ENCODE results near the gene CHCT1.
"Not testable (repeated sequence)": the region's sequence is repeated elsewhere in the genome, so short reads cannot be mapped to it uniquely, and the experiment has no call there.

Gene CHCT1

DNA sequence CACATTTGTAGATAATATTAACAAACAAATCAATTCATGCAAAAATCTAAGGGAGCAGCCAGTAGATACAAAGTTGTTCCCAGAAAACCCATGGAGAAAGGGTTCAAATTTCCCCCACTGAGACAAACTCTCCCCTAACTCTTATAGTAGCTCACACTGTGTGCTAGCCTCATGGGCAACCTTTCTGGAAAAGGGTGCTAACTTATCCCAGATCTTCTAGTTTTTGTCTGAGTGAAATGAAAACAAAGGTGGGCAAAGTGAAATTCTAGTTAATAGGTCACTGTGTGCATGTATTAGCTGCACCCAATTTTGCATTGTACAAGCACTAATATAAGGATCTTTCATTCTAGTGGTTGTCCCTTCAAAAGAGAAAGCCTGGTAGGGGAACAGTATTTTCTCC, 20.5 kb upstream of the CHCT1 start:
- no peak for DNase-seq

DNA sequence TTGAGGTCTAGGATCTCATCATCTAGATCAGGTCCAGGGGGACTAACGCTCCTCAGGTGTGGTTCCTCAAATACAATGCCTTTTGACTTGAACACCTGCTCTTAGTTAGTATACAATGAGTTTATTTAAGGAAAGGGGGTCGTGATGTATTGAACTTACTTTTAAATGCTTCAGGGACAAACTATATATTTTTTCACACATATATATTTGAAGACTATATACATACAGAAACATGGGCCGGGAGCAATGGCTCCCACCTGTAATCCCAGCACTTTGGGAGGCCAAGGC, 18.8 kb upstream of the CHCT1 start:
- DNase-seq = no peak

DNA sequence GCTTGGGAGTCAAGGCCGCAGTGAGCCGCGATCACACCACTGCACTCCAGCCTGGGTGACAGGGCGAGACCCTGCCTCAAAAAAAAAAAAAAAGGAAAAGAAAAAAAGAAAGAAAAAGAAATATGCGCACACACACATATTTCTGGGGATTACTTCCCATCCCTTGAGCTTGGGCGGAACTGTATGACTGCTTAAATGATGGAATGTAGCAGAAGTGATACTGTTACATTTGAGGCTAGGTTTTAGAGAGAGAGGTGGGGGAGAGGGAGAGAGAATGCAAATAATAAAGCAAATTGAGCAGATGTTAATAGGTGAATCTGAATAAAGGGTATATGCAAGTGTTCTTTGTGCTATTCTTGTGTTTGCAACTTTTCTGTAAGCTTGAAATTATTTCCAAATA, 18.3 kb upstream of the CHCT1 start:
- no peak for DNase-seq

DNA sequence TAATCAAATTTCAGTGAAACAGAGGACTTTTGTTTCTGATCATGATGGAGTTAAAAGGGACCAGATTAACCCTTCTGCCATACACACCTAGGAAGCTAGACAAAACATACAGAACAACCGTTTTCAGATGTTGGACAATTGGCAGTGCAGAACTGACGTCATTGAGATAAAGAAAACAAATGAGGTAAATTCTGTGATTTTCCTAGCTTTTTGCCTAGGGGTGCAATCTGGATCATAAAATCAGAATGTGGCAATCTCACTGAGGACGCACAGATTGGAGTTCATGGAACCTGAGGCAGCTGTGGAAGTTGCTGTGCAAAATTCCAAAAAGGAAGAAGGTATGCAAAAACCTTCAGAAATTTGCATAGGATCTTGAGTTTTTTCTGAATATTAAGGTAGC, 15.4 kb upstream of the CHCT1 start:
- no peak for DNase-seq

DNA sequence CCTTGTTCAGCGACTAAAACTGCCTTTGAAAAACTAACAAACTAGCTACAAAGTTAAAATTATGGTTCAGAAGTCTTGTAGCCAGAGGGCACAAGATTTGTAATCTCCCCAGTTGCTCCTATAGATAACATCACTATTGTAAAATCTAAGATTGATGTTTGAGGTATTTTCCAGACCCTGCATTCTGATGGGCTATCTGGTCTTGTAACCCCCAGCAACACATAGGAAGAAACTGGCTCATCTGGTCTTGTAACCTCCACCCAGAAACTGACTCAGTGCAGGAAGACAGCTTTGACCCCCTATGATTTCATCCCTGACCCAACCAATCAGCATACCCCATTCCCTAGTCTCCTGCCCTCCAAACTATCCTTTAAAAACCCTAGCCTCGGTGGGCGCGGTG, 12.3 kb upstream of the CHCT1 start:
- no peak for DNase-seq

DNA sequence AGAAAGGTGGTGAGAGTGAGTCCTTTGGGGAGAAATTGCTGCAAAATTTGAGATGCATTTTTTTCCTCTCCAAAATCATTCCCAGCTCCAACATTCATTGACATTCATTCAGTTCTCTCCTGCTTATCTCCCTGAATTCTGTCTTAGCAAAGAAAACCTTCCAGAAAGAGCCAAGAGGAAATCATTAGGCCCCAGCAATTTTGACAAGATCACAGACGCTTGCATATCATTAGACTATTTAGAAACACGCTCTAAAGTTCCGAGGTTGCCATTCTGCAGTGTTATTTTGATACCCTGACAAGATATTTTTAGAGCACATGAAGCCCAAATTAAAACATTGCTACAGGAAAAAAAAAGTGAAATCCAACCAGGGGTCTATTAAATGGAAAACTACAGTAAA, 9.6 kb upstream of the CHCT1 start:
- no peak for DNase-seq

DNA sequence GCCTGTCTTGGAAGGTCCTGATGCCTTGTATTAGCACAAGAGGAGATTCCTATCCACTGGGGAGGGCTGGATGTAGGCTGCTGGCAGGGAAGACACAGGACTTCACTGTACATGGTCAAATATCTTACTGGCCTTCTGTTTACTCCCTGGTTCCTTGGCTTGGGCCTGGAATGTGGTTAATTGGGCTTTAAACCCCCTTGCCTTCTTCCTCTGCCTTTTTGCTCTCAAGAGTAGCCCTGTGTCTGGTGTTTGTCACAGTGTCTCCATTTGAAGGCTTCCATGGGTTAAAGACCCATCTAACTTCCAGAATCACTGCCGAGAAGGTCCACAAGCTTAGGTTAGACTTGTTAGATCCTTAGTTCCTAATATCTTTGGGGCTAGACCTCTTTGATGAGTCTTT, 7.1 kb upstream of the CHCT1 start:
- DNase-seq = no peak

DNA sequence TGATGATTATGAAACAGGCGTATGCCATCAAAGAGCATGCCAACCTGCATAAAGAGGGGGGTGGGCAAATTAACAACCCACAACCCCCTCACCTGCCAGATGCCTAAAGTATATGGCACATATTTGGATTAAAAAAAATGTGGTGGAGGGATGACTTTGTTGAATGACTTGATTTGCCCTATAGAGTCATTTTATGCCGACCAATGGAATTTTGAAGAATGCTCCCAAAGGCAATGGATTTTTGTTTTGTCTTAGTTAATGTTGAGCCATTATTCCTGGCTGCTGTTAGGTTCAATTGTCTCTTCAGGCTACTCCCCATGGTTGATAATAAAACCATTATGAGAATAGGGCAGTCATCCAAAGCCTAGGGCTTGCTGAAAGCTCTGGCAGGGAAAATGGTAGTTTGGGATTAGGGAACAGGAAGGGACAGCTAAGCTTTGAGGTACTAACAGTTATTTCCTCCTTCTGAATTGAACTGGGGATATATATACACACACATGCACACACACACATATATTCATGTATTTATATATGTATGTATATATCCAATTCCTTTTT, 5.8 kb upstream of the CHCT1 start:
- no peak for DNase-seq

DNA sequence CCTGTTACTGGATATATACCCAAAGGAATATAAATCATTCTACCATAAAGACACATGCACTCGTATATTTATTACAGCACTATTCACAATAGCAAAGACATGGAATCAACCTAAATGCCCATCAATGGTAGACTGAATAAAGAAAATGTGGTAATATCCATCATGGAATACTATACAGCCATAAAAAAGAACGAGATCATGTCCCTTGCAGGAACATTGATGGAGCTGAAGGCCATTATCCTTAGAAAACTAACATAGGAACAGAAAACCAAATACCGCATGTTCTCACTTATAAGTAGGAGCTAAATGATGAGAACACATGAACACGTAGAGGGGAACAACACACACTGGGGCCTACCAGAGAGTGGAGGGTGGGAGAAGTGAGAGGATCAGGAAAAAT, 3.3 kb upstream of the CHCT1 start:
- DNase-seq = not testable (repeated sequence)

DNA sequence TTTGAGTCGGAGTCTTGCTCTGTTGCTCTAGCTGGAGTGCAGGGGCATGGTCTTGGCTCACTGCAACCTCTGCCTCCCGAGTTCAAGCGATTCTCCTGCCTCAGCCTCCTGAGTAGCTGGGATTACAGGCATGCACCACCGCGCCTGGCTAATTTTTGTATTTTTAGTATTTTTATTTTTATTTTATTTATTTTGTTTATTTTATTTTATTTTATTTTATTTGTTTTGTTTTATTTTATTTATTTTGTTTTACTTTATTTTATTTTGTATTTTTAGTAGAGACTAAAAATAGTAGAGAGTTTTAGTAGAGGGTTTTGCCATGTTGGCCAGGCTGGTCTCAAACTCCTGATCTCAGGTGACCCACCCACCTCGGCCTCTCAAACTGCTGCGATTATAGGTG, 2.4 kb upstream of the CHCT1 start:
- not testable (repeated sequence) for DNase-seq

DNA sequence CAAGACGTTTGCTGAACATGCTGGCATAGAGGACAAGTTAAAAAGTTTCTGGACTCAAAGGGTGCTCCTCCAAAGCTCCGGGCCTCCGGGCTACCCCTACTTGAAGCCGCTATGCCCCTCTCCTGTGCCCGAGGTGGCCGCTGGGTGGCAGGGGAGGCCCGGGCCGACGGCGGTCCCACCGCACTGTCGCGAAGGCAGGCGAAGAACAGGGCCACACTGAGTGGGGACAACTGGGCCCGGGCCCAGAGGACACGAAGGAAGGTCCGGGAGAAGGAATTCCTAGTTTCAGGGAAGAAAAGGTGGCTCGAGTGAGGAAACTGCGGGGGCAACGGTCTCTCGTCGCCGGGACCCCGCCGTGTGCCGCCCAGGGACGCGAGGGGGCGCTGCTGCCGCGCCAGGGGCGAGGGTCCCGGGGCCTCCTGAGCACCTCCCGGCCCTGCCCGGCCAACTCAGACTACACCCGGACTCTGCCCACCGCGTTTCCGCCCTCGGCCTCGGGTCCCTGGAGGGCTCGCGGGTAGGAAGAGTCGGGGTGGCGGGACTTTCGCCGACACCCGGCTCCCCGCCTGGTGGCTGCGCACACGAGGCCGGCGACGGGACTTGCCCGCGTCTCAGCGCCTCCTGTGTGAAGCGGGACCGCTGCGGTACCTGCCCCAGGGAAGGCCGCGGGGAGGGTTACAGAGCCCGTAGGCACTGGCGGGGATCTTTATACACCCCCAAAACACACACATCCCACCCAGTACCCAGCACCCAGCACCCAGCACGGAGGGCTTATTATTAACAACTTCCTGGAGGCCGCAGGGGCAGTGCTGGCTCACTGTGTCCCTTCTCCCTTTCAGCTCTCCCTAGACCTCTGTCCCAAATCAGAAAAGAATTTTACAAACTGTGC, 772 bp upstream of the CHCT1 start:
- peak; percentile 85 for DNase-seq

DNA sequence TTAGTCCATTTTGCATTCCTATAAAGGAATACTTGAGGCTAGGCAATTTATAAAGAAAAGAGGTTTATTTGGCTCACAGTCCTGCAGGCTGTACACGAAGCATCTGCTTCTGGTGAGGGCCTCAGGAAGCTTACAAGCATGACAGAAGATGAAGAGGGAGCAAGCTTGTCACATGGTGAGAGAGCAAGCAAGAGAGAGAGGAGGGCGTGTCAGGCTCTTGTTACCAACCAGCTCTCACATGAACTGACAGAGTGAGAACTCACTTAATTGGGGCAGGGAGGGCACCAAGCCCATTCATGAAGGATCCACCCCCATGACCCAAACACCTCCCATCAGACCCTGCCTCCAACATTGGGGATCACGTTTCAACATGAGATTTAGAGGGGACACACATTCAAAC, 1.6 kb downstream of the CHCT1 start:
- no peak for DNase-seq

DNA sequence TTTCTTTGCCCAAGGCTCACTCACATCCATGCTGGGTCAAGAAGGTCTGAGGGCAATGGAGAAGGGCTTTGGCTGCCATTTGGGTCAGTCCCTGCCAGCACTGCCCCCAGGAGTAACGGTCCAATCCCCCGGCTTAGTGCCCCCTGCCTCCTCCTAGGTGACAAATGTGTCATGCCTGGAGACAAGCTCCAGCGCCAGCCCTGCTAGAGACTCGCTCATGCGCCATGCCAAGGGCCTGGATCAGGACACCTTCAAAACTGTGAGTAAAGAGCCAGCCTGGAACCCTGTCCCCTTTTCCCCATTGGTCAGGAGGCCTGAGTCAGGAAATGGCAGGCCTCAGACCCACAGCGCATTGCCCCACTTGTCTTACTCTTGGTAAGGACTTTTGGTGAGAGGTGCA, 3.3 kb downstream of the CHCT1 start:
- no peak for DNase-seq

DNA sequence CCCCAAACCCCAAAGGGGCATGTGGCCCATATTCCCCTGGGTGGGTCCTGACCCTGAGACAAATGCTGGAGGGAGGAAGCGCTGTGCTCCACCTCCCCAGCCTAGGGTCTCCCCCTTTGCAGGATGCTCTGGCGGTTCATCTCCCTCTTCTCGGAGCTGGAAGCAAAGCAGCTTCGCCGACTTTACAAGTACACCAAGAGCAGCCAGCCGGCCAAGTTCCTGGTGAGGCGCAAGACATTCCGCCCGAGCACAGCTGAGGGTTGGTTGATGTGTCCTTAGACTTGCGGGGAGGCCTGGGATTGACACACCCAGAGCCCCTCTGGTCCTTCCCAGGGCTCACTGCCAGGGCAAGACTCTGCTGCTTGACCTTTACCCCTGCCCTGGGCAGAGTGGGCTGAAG, 4.3 kb downstream of the CHCT1 start:
- no peak for DNase-seq

DNA sequence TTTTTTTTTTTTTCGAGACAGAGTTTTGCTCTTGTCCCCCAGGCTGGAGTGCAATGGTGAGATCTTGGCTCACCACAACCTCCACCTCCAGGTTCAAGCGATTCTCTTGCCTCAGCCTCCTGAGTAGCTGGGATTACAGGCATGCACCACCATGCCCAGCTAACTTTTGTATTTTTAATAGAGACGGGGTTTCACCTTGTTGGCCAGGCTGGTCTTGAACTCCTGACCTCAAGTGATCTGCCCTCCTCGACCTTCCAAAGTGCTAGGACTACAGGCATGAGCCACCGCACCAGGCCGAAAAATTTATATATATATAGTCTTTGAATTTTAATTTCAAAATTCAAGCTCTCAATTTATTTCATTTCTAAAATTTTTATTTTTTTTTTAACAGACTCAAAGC, 6.2 kb downstream of the CHCT1 start:
- not testable (repeated sequence) for DNase-seq

DNA sequence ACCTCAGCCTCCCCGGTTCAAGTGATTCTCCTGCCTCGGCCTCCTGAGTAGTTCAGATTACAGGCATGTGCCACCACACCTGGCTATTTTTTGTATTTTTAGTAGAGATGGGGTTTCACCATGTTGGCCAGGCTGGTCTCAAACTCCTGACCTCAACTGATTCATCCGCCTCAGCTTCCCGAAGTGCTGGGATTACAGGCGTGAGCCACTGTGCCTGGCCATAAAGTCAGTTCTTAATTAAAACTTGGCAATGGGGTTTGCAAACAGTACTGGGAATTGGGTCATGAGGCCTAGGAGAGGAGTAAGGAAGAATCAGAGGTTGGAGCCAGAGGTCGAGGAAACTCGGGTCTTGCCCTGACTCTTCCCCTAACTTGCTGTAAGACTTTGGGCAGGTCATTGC, 8.3 kb downstream of the CHCT1 start:
- DNase-seq = not testable (repeated sequence)

DNA sequence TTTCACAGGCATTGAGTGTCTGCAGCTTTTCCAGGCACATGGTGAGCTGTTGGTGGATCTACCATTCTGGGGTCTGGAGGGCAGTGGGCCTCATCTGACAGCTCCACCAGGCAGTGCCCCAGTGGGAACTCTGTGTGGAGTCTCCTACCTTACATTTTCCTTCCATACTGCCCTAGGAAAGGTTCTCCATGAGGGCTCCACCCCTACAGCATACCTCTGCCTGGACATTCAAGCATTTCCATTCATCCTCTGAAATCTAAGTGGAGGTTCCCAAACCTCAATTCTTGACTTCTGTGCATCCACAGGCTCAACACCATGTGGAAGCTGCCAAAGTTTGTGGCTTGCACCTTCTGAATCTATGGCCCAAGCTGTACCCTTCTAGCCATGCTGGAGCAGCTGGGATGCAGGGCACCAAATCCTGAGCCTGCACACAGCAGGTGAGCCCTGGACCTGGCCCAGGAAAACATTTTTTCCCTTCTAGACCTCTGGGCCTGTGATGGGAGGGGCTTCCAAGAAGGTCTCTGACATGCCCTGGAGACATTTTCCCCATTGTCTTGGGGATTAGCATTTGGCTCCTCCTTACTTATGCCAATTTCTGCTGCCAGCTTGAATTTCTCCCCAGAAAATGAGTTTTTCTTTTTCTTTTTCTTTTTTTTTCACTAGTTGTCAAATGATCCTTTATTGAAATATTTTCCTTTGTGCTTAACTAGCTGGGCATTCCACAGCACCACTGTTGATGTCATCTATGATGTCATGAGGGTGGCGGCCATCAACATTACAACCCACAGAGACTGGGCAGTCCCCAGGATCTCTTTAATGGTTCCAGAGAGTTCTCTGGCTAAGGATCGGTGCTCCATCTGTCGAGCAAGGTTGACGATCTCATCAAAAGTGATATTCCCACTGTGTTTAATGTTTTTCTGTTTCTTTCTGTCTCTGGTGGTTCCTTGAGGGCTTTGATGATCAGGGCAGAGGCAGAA, 11.0 kb downstream of the CHCT1 start:
- DNase-seq = not testable (repeated sequence)

DNA sequence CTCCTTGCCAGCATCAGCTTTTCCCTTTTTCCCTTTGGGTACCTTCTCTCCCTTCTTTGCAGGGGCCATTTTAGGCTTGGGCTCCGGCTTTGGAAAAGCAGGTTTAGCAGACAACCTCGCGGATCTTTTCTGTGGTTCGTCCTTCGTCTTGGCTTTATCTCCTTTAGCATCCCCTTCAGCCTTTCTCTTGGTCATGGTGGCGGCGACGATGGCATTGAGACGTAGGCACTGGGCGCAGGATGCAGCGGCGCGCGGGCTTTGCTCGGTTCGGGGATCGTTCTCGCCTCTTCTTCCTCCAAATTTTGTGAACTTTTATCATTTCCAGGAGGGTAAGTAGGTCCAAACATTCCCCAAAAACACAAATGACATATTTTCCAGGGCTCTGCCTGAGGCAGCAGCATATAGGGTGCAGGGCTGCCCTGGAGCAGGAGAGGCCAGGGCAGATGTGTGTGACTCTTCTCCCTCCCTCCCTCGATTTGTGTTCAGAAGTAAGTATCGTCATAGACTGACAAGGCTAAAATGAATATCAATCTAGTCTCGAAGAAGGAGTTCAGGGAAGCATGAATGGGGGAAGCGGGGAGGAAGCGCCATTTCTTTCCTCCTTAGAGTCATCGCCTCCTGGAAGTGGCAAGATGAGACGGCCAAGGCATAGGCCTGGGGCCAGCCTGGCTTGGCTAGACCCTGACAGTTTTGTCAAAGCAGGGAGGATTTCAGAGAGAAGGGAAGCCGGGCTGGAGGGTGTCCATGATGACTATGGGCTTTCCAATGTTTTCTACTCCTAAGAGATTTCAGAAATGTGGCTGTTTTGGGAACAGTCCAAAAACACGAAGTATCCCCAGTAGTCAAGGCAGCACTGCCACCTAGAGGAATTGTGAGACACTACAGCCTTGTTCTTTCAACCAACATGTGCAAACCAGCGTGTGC, 13.2 kb downstream of the CHCT1 start:
- peak; percentile 71 for DNase-seq

DNA sequence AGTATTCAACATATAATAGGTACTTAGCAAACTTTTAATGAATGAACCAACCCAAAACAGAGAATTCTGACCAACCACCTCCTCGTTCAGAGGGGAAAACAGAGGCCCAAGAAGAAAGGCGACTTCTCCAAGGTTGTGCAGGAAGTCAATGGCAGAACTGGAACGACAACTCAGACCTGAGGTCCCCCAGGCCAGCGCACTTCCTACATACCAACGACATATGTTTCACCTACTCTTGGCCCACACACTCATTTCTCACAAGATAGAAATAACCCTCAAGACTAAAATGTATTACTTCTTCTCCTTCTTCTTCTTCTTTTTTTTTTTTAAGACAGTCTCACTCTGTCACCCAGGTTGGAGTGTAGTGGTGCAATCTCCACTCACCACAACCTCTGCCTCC, 14.4 kb downstream of the CHCT1 start:
- DNase-seq = no peak

DNA sequence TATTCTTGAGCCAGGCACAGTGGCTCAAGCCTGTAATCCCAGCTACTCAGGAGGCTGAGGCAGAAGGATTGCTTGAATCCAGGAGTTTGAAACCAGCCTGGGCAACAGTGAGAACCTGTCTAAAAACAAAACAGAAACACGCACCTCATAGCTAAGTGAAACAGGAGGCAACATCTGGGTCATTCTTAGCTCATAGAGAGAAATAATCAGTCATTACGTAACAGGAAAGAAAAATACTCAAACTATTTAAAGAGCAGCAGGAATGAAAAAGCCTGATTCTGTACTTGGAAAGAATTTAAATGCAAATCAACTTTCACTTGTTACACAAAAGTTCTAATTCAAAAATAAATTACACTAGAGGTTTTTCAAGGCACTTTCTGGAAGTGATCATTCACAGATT, 17.2 kb downstream of the CHCT1 start:
- DNase-seq = peak; percentile 17

DNA sequence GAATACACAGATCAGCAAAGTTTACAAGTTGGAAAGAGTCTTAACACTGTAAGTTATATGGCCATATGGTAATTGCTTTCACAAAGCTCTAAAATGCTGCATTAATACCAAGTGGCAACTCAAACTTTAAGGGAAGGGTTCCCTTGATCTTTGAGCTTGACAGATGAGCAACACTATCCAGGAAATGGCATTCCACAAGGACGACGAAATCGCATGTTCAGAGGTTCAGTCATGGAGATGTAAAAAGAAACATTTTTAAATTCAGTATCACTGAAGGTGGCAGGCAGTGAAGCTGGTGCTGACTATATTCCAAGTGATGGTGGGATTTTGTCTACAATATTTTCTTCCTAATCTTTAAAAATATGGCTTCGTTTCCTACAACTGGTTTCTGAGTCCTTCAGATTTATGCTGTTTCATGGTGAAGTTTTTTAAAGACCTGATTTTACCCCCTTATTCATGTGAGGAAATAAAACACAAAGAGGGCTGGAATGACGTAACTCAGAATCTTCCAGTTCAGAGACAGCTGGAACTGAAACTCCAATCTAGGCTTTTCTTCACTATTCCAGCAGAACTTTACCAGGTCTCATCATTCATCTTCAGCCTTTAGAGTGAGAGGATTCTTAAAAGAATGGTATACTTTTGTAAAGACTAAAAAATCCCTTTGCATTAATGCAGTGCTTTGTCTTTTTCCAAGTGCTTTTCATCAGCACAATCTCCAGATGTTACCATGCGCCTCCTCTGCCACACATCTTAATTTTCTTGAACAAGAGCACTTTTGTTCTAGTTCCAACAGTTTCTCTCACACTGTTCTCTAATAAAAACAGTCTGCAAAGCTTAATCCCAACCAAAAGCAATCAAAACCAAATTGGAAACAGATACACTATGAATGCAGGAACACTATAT, 20.2 kb downstream of the CHCT1 start:
- DNase-seq = no peak

DNA sequence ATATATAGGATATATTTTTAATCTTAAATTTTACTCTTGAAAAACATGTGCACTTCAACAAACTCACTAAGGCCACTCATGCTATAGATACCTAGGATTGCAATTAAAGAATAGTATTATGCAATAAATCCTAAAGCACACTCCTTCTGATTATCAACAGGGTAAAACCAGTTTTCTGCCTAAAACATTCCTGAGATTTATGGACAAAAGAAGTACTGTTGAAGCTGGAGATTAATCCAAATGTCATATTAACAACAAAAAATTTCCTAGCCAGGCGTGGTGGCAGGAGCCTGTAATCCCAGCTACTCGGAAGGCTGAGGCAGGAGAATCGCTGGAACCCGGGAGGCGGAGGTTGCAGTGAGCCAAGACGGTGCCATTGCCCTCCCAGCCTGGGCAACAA, 21.4 kb downstream of the CHCT1 start:
- DNase-seq = no peak
